ENCODE data around the gene ANKRD53.
A peak's percentile ranks its signal among the peaks of the same experiment; 100 is the strongest.

The ANKRD53 gene

DNA sequence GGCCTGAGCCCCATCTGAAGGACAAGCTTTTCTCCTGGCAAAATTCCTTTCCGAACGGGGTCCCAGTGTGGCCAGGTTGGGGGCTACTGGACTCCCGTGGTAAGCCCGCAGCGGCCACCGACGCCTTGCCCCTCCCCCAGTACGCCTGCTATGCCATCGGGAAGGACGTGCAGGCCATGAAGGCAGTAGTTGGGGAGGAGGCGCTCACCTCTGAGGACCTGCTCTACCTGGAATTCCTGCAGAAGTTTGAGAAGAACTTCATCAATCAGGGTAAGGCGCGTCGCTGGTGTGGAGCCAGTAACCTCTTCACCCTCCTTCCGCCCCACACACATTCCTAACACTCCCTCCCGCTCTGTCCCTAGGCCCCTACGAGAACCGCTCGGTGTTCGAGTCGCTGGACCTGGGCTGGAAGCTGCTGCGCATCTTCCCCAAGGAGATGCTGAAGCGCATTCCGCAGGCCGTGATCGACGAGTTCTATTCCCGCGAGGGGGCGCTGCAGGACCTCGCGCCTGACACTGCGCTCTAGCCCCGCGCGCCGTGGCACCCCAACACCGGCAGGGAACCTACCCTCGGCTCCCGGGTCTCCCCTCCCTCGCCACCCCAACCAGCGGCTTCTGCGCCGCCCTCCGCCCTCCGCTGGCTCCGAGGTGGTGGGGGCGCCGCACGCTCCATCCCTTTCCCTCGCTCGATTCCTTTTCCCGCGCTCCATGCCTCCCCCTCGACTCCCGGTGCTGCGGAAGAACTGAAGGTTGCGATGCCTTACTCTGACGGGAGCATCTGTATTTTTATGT lies 13.6 kb upstream of the ANKRD53 start:
- Histone ChIP-seq H2BK15ac (ENCODE audit: low read length) (peak overlapping the region; percentile 94), H4K91ac (ENCODE audit: low read depth, low read length, poor library complexity) (no peak overlapping the region), H3K4ac (ENCODE audit: low read length) (peak overlapping the region; percentile 26), H3K4me1 (ENCODE audit: control insufficient read depth in 2 of 2, insufficient read depth in 1 of 2, low read depth in 1 of 2, low read length in 2 of 2) (peaks cover 0 to 3% of the 10 kb centered on the region in 2 donors), H3K27ac (replicated peaks; ENCODE audit: low read length) (no peak overlapping the region), H3K36me3 (replicated peaks in 1 of 2; ENCODE audit: control insufficient read depth in 2 of 2, insufficient read depth in 2 of 2, low read length in 2 of 2) (no peaks in the 10 kb centered on the region), H3K23ac (ENCODE audit: low read depth, low read length, poor library complexity) (peak overlapping the region; percentile 44), H3K4me3 (ENCODE audit: low read length in 2 of 2) (peak overlapping the region in 1 of 2 donors; percentile 68), H2BK120ac (ENCODE audit: low read depth, low read length) (no peak overlapping the region), H3K9me3 (replicated peaks in 1 of 2; ENCODE audit: control insufficient read depth in 2 of 2, insufficient read depth in 1 of 2, low read depth in 1 of 2, low read length in 2 of 2) (no peaks in the 10 kb centered on the region), H2AK5ac (ENCODE audit: low read depth, low read length) (no peak overlapping the region), H3K79me1 (ENCODE audit: low read depth, low read length) (no peaks in the 10 kb centered on the region), H2BK12ac (ENCODE audit: low read length) (no peak overlapping the region), H3K18ac (ENCODE audit: low read length) (peak overlapping the region; percentile 96), H3K14ac (ENCODE audit: low read length) (peak overlapping the region; percentile 47), H2AFZ (ENCODE audit: low read length) (peak overlapping the region; percentile 62), H2BK5ac (ENCODE audit: low read length) (no peak overlapping the region), H4K8ac (ENCODE audit: low read depth, low read length) (no peak overlapping the region), H3K27me3 (ENCODE audit: control insufficient read depth in 3 of 3, insufficient read depth in 3 of 3, low read depth in 1 of 3, low read length in 3 of 3) (peaks cover 0 to 25% (median 7%) of the 10 kb centered on the region in 3 experiments), H3K9ac (ENCODE audit: low read depth, low read length, poor library complexity) (peak overlapping the region; percentile 81), H3K4me2 (ENCODE audit: insufficient read depth, low read length, poor library complexity, severe bottlenecking) (peak overlapping the region; percentile 73)
- peak; percentile 73 for DNase-seq (ENCODE audit: low spot score)
- no CpG with 5 or more reads among the region's 59 CpGs for WGBS, 2 donors (ENCODE audit: extremely low coverage in 2 of 2, insufficient read length in 2 of 2, insufficient replicate concordance in 1 of 2)

DNA sequence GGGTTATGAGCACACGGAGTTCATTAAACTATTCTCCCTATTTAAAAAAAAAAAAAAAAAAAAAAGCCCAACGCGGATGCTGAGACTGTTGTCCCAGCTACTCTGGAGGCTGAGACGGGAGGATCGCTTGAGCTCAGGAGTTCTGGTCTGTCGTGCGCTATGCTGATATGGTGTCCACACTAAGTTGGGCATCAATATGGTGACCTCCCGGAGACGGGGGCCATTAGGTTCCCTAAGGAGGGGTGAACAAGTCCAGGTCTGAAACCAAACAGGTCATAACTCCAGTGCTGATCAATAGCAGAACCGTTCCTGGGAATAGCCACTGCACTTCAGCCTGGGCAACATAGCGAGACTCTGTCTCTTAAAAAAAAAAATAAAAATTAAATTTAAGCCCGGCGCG lies 12.9 kb upstream of the ANKRD53 start:
- no peak for DNase-seq (ENCODE audit: low spot score)
- no peak overlapping the region for H3K14ac ChIP-seq (ENCODE audit: low read length)

DNA sequence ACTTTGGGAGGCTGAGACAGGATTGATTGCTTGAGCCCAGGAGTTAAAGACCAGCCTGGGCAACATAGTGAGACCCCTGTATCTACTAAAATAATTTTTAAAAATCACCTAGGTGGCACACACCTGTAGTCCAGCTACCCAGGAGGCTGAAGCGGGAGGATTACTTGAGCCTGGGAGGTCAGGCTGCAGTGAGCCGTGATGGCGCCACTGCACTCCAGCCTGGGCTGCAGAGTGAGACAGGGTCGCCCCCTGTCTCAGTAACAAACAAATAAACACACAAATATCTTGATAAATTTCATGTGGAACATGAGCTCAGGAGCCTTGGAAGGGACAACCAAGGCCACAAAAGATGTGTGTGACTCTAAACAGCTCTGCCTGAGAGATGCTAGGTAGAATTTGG lies 11.7 kb upstream of the ANKRD53 start:
- no peak overlapping the region for H2BK15ac ChIP-seq (ENCODE audit: low read length)
- no peak overlapping the region for H4K91ac ChIP-seq (ENCODE audit: low read depth, low read length, poor library complexity)
- no peak overlapping the region for H2BK120ac ChIP-seq (ENCODE audit: low read depth, low read length)
- no peak overlapping the region for H3K9ac ChIP-seq (ENCODE audit: low read depth, low read length, poor library complexity)
- H3K27ac ChIP-seq (replicated peaks; ENCODE audit: low read length) = no peak overlapping the region
- no peak for DNase-seq (ENCODE audit: low spot score)
- H4K8ac ChIP-seq (ENCODE audit: low read depth, low read length) = no peak overlapping the region
- no peak overlapping the region for H3K4me3 ChIP-seq (ENCODE audit: low read length in 2 of 2)
- no peak overlapping the region for H3K4ac ChIP-seq (ENCODE audit: low read length)
- peaks cover 0 to 3% of the 10 kb centered on the region in 2 donors for H3K4me1 ChIP-seq (ENCODE audit: control insufficient read depth in 2 of 2, insufficient read depth in 1 of 2, low read depth in 1 of 2, low read length in 2 of 2)
- no peak overlapping the region for H2BK12ac ChIP-seq (ENCODE audit: low read length)
- H3K36me3 ChIP-seq (replicated peaks in 1 of 2; ENCODE audit: control insufficient read depth in 2 of 2, insufficient read depth in 2 of 2, low read length in 2 of 2) = no peaks in the 10 kb centered on the region
- peaks cover 0 to 25% (median 7%) of the 10 kb centered on the region in 3 experiments for H3K27me3 ChIP-seq (ENCODE audit: control insufficient read depth in 3 of 3, insufficient read depth in 3 of 3, low read depth in 1 of 3, low read length in 3 of 3)
- no peaks in the 10 kb centered on the region for H3K9me3 ChIP-seq (replicated peaks in 1 of 2; ENCODE audit: control insufficient read depth in 2 of 2, insufficient read depth in 1 of 2, low read depth in 1 of 2, low read length in 2 of 2)
- no peak overlapping the region for H2AK5ac ChIP-seq (ENCODE audit: low read depth, low read length)
- H3K18ac ChIP-seq (ENCODE audit: low read length) = no peak overlapping the region
- no peak overlapping the region for H2AFZ ChIP-seq (ENCODE audit: low read length)
- H3K23ac ChIP-seq (ENCODE audit: low read depth, low read length, poor library complexity) = no peak overlapping the region
- H3K4me2 ChIP-seq (ENCODE audit: insufficient read depth, low read length, poor library complexity, severe bottlenecking) = no peak overlapping the region
- no peak overlapping the region for H3K14ac ChIP-seq (ENCODE audit: low read length)
- no CpG with 5 or more reads among the region's 4 CpGs for WGBS, 2 donors (ENCODE audit: extremely low coverage in 2 of 2, insufficient read length in 2 of 2, insufficient replicate concordance in 1 of 2)
- H2BK5ac ChIP-seq (ENCODE audit: low read length) = no peak overlapping the region
- no peaks in the 10 kb centered on the region for H3K79me1 ChIP-seq (ENCODE audit: low read depth, low read length)

More for the DNA sequence above, 12.9 kb upstream of the ANKRD53 start:
- no peak overlapping the region for H2BK15ac ChIP-seq (ENCODE audit: low read length)
- no peak overlapping the region for H3K23ac ChIP-seq (ENCODE audit: low read depth, low read length, poor library complexity)
- H3K18ac ChIP-seq (ENCODE audit: low read length) = no peak overlapping the region
- H4K91ac ChIP-seq (ENCODE audit: low read depth, low read length, poor library complexity) = no peak overlapping the region
- no peak overlapping the region for H2BK5ac ChIP-seq (ENCODE audit: low read length)
- no peak overlapping the region for H4K8ac ChIP-seq (ENCODE audit: low read depth, low read length)
- no peaks in the 10 kb centered on the region for H3K9me3 ChIP-seq (replicated peaks in 1 of 2; ENCODE audit: control insufficient read depth in 2 of 2, insufficient read depth in 1 of 2, low read depth in 1 of 2, low read length in 2 of 2)
- H2BK12ac ChIP-seq (ENCODE audit: low read length) = no peak overlapping the region
- peaks cover 0 to 3% of the 10 kb centered on the region in 2 donors for H3K4me1 ChIP-seq (ENCODE audit: control insufficient read depth in 2 of 2, insufficient read depth in 1 of 2, low read depth in 1 of 2, low read length in 2 of 2)
- H3K4me2 ChIP-seq (ENCODE audit: insufficient read depth, low read length, poor library complexity, severe bottlenecking) = no peak overlapping the region
- H3K27me3 ChIP-seq (ENCODE audit: control insufficient read depth in 3 of 3, insufficient read depth in 3 of 3, low read depth in 1 of 3, low read length in 3 of 3) = peaks cover 0 to 25% (median 7%) of the 10 kb centered on the region in 3 experiments
- H3K9ac ChIP-seq (ENCODE audit: low read depth, low read length, poor library complexity) = no peak overlapping the region
- H2AK5ac ChIP-seq (ENCODE audit: low read depth, low read length) = no peak overlapping the region
- H3K27ac ChIP-seq (replicated peaks; ENCODE audit: low read length) = no peak overlapping the region
- no peak overlapping the region for H2AFZ ChIP-seq (ENCODE audit: low read length)
- H3K4ac ChIP-seq (ENCODE audit: low read length) = no peak overlapping the region
- no peak overlapping the region for H3K4me3 ChIP-seq (ENCODE audit: low read length in 2 of 2)
- H2BK120ac ChIP-seq (ENCODE audit: low read depth, low read length) = no peak overlapping the region
- H3K79me1 ChIP-seq (ENCODE audit: low read depth, low read length) = no peaks in the 10 kb centered on the region
- no peaks in the 10 kb centered on the region for H3K36me3 ChIP-seq (replicated peaks in 1 of 2; ENCODE audit: control insufficient read depth in 2 of 2, insufficient read depth in 2 of 2, low read length in 2 of 2)
- WGBS, 2 donors (ENCODE audit: extremely low coverage in 2 of 2, insufficient read length in 2 of 2, insufficient replicate concordance in 1 of 2) = no CpG with 5 or more reads among the region's 14 CpGs

DNA sequence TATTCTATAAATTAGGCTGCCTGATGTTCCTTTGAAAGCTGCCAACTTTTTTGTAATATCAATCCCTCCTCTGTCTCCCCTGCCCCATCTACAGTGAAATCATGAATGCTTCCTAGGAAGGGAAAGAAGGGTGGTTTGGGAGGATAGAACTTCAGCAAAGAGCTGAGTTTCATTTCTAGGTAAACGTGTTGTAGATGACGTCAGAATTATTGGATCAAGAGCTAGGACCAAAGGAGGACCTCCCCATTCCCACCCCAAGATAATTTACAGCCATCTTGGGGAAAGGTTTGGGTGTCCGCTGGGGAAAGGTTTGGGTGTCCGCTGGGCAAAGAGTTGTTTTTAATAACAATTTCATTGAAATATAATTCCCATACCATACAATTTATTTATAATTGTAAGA lies 11.2 kb upstream of the ANKRD53 start:
- Histone ChIP-seq H3K27me3 (ENCODE audit: control insufficient read depth in 3 of 3, insufficient read depth in 3 of 3, low read depth in 1 of 3, low read length in 3 of 3) (peaks cover 0 to 25% (median 7%) of the 10 kb centered on the region in 3 experiments), H3K4me2 (ENCODE audit: insufficient read depth, low read length, poor library complexity, severe bottlenecking) (no peak overlapping the region)

More for the DNA sequence above, 11.2 kb upstream of the ANKRD53 start:
- Histone ChIP-seq H2BK12ac (ENCODE audit: low read length) (no peak overlapping the region), H3K4me1 (ENCODE audit: control insufficient read depth in 2 of 2, insufficient read depth in 1 of 2, low read depth in 1 of 2, low read length in 2 of 2) (peaks cover 0 to 3% of the 10 kb centered on the region in 2 donors), H3K36me3 (replicated peaks in 1 of 2; ENCODE audit: control insufficient read depth in 2 of 2, insufficient read depth in 2 of 2, low read length in 2 of 2) (no peaks in the 10 kb centered on the region), H3K4me3 (ENCODE audit: low read length in 2 of 2) (no peak overlapping the region), H3K79me1 (ENCODE audit: low read depth, low read length) (no peaks in the 10 kb centered on the region), H4K8ac (ENCODE audit: low read depth, low read length) (no peak overlapping the region), H3K23ac (ENCODE audit: low read depth, low read length, poor library complexity) (no peak overlapping the region), H3K18ac (ENCODE audit: low read length) (no peak overlapping the region), H3K9me3 (replicated peaks in 1 of 2; ENCODE audit: control insufficient read depth in 2 of 2, insufficient read depth in 1 of 2, low read depth in 1 of 2, low read length in 2 of 2) (no peaks in the 10 kb centered on the region), H3K14ac (ENCODE audit: low read length) (no peak overlapping the region), H2AK5ac (ENCODE audit: low read depth, low read length) (no peak overlapping the region), H2BK120ac (ENCODE audit: low read depth, low read length) (no peak overlapping the region), H3K9ac (ENCODE audit: low read depth, low read length, poor library complexity) (no peak overlapping the region), H2BK5ac (ENCODE audit: low read length) (no peak overlapping the region), H4K91ac (ENCODE audit: low read depth, low read length, poor library complexity) (no peak overlapping the region), H2BK15ac (ENCODE audit: low read length) (no peak overlapping the region), H3K4ac (ENCODE audit: low read length) (no peak overlapping the region), H3K27ac (replicated peaks; ENCODE audit: low read length) (no peak overlapping the region), H2AFZ (ENCODE audit: low read length) (no peak overlapping the region)
- no peak for DNase-seq (ENCODE audit: low spot score)
- WGBS, 2 donors (ENCODE audit: extremely low coverage in 2 of 2, insufficient read length in 2 of 2, insufficient replicate concordance in 1 of 2) = no CpG with 5 or more reads among the region's 4 CpGs

All from neuronal stem cell (in vitro differentiated cells).